HG02642 (cell line): ENCODE results near the gene BRSK2.
"Not testable (repeated sequence)": the region's sequence is repeated elsewhere in the genome, so short reads cannot be mapped to it uniquely, and the experiment has no call there.

ENCODE experiments used
- ATAC-seq: cut with Tn5 transposase; IDR thresholded peaks from one replicate; pipeline ENCODE4 v1.9.1; 2021; ENCODE audit warnings: mild to moderate bottlenecking; ENCODE audit not compliant: unreplicated experiment, poor library complexity

The BRSK2 gene

DNA sequence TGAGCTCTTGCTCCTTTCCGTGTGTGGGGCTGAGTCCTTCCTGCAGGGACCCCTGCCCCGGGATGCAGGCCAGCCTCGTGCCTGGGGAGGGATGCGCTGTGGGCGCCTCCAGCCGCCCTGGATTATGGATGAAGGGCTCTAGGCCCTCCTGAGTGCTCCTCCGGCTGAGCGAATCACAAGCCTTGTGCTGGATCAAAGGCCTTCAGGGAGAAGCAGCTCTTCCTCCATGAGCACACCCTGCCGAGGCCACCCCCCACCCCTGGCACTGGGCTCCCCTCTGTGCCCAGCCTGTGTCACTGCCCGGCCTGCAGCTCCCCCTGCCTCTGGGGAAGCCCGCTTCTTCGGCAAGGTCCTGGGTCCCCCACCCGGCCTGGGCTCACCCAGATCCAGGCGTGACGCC, 43.8 kb downstream of the BRSK2 start:
- no peak for ATAC-seq

DNA sequence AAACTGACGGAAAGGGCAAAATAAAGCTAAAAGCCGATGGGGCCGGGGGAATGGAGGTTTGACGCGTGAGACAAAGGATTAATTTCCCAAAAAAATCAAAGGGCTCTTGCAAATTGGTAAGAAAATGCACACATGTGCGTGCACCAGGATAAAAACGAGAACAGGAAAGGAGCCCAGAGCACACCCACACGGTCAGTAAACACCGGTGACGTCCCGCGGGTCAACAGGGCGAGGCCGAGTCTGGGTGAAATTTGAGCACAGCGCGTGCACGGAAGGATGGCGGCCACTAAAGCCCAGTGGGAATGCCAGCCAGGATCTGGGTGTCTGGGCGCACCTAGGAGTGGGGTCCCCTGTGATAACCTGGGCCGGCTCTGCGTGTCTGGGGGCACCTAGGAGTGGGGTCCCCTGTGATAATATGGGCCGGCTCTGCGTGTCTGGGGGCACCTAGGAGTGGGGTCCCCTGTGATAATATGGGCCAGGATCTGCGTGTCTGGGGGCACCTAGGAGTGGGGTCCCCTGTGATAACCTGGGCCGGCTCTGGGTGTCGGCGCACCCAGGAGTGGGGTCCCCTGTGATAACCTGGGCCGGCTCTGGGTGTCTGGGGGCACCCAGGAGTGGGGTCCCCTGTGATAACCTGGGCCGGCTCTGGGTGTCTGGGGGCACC, 44.4 kb downstream of the BRSK2 start:
- no peak for ATAC-seq

DNA sequence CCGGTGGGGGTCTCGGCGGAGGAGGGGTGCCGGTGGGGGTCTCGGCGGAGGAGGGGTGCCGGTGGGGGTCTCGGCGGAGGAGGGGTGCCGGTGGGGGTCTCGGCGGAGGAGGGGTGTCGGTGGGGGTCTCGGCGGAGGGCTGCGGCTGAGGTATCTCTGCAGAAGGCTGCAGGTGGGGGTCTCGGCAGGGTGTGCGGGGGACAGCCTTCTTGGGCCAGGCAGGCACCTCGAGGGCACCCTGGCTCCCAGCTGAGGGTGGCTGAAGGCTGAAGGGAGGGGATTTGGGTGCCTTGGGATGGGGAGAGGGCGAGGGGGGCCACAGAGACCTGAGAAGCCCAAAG, 45.7 kb downstream of the BRSK2 start:
- ATAC-seq: not testable (repeated sequence)

DNA sequence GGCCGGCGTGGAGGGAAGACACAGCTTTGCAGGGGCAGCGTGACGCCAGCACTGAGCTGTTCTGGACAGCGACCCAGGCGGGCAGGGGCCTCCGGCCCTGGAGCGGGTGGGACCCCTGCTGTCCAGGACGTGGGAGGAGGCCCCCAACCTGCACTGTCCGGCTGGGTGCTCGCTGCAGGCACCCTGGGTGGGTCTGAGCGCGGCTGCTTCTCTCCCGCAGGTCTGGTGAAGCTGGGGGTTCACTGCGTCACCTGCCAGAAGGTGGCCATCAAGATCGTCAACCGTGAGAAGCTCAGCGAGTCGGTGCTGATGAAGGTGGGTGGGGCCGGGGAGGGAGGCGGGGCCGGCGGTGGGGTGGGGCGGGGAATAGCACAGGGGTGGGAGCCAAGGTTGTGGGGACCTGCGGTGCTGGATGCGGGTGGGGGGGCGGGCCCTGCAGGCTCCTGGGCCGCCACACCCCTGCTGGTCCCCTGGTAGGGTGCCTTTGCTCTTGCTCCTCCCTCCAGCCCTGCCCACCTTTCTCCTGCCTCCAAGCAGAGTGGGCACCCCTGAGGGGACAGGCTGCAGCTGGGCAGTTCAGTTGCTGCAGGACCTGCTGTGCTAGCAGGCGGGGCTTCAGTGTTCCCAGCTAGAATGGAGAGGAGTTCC, 46.2 kb downstream of the BRSK2 start:
- no peak for ATAC-seq

DNA sequence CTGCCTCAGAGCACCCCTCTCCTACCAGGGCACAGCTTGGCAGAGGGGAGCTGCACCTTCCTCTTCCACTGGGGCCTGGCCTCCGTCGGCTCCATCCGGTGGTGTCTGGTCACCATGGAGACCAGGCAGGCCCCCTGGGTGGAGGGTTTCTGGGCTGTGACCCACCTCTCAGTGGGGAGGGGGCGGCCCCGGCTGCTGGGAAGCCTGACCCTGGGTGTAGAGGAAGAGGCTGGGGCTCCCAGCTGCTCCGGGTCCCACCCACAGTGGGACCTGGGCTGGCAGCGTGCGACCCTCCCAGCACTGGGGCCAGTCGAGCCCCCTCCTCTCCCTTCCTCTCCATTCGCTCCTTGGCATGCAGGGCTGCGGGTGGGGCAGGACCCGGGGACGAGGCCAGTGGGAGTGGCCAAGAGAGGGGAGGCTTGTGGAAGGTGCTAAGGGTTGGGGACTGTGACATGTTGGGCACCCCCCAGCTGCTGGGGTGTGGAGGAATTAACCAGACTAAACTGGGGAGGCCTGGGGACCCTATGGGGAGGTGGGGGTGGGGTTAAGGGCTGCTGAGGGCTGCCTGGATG, 46.8 kb downstream of the BRSK2 start:
- ATAC-seq: no peak

DNA sequence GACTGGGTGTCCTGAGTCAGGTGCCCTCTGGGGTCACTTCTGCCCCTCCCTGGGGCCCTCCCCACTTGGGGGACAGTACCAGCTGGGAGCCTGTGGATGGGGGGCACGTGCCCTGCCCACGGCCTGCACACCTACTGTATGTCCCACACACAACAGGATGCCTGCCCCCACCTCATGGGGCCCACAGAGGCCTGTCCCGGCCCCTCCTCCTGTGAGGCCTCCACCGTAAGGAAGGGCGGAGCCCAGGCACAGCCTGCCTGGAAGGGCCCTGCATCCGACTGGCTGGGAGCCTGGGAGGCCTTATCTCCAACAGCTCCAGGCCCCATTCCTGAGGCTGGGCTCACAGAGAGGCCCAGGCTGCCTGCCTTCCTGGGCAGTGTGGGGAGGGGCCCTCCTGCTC, 47.8 kb downstream of the BRSK2 start:
- no peak for ATAC-seq

DNA sequence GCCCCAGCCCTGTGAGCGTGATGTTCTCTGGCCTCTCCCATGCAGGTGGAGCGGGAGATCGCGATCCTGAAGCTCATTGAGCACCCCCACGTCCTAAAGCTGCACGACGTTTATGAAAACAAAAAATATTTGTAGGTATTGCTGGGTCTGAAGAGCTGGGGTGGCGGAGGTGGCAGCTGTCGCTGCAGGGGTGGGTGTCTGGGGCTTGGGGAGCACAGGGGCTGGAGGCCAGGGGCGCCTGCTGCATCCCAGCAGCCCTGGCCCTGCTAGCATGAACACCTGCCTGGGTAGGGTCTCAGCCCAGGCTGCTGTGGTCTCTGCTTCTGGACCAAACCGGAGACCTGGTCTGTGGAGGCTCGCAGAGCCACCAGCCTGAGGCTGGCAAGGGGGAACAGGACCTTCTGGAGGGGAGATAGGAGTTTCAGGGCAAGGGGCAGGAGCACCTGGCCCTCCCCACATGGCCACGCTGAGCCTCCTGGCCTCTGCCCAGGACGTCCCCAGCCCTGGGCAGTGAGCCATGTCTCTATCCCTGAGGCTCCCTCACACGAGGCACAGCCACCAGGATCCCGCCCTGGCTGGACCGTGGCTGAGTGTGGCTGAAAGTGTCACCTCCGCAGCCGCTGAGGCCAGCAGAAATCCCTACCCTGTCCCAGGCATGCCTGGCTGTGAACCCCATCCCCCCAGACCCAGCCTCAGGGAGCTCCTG, 48.7 kb downstream of the BRSK2 start:
- no peak for ATAC-seq

DNA sequence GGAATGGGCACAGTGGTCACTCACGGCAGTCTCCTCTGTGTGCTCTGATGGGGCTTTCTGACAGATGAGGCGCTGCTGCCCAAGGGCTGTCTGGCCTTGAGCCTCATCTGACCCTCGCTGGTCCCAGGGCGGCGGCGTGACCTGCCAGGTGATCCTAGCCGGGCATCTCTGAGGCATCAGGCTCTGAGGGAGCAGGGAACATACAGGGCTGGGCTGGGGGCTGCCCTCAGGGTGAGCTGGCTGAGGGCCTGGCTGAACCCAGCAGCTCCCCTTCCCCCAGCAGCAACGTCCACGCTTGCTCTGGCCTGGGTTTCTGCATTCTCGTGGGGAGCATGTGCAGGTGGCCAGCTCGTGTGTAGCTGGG, 49.2 kb downstream of the BRSK2 start:
- no peak for ATAC-seq

DNA sequence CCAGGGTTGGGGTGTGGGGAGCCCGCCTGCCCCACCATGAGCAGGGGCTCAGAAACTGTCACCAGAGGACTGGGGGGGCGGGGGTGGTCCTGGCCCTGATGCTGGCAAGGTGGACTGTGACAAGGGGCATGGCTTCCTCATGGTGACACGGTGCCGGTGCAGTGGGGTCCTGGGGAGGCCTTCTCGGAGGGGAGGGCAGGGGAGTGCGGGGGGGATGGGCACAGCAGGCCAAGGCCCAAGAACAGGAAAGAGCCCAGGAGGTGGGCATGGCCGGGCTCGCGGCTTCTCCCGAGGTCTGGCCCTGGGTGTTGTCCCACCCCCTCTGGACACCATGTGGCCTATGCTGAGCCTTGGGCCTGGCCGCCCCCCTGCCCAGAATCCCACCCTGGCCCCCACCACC, 49.6 kb downstream of the BRSK2 start:
- ATAC-seq: no peak

DNA sequence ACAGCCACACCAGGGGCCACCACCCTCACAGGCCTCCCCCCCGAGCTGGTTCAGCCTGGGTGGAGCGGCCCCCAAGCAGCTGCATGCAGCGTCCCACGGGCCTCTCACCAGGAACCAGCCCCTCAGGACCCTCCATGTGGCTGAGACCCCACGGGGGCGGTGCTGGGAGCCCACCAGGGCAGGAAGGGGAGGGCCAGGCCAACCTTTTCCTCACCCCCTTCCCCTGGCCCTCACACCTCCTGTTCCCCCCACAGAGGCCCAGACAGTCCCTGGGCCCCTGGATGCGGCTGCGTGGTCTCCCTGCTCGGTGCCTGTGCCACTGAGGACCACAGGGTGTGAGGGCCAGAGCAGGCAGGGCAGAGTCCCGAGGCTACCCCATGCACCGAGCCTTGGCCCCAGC, 50.3 kb downstream of the BRSK2 start:
- no peak for ATAC-seq

DNA sequence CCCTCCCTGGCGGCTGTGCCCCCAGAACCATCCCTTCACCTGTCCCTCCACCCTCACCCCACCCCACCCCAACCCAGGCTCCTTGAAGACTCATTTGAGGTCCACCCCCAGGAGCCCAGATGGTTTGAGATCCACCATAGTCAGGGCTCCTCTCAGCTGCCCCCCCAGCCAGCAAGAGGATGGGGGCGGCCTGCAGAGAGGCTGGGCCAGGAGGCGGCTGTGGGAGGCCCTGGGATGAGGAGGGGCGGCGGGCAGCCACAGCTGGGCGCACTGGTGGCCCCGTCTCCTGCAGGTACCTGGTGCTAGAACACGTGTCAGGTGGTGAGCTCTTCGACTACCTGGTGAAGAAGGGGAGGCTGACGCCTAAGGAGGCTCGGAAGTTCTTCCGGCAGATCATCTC, 50.8 kb downstream of the BRSK2 start:
- ATAC-seq: no peak

DNA sequence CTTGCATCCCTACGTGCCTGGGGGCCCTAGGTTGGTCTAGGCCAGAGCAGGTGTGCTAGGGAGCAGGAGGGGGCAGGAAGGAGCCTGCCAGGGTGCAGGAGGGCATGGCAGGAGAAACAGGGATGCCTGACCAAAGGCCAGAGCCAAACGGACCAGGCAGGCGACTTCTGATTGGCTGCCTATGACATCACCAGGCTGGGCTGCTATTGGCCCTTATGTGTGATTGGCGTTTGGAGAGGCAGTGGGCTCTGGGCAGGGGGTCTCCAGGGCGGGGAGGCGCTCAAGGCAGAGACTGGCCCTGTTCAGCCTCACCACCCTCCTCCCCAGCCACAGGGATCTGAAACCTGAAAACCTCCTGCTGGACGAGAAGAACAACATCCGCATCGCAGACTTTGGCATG, 52.4 kb downstream of the BRSK2 start:
- no peak for ATAC-seq

DNA sequence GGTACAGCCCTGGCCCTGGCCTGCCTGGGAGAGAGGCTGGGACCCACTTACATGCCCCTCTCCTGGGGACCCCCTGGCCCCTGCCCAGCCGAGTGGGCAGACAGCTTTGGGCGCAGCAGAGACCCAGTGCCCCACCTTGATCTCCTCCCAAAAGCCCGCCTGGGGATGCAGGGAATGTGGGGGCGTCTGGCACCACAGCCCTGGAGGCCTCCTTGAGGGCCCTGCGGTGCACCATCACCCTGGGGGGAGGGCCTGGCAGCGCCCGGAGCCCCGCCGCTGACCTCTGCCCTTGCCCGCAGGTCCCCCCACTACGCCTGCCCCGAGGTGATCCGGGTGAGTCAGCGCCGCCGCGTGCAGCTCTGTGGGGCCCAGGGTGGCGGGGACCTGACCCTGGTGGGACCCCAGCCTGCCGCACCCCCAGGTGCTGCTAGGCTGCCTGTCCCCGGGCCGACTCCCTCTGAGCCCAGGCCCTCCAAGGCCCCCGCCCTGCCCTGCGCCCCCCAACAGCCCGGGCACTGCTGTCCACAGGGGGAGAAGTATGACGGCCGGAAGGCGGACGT, 53.2 kb downstream of the BRSK2 start:
- ATAC-seq: no peak

DNA sequence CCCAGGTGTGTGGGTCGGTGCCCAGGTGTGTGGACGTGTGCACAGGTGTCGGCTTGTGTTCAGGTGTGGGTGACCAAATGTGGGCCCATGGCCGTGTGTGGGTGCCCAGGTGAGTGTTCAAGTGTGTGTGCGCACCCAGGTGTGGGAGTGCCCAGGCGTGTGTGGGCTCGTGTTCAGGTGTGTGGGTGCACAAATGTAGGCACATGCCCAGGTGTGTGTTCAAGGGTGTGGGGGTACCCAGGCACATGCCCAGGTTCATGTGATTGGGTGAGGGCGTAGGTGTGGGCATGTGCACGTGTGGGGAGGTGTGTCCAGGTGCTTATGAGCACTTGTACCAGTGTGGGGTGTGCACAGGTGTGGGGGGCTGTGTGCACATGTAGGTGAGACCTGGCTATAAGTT, 54.0 kb downstream of the BRSK2 start:
- no peak for ATAC-seq

DNA sequence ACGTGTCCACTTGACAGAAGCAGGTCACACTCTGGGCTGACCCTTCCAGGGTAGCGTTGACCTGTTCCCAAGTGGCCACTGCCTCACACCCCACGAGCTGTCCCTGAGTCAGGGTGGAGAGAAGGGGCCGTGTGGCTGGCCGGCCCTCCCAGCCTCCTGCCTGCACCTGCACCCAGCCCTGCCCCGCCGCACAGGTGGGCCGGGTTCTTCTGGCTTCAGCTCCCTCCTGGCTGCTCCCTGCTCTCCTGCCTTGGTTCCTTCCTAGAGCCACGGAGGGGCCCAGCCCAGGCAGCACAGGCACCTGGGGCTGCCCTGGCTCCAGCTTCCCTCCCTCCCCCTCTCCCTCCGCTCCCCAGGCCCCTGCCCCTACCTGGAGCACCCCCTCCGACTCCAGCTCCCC, 54.6 kb downstream of the BRSK2 start:
- ATAC-seq: no peak

DNA sequence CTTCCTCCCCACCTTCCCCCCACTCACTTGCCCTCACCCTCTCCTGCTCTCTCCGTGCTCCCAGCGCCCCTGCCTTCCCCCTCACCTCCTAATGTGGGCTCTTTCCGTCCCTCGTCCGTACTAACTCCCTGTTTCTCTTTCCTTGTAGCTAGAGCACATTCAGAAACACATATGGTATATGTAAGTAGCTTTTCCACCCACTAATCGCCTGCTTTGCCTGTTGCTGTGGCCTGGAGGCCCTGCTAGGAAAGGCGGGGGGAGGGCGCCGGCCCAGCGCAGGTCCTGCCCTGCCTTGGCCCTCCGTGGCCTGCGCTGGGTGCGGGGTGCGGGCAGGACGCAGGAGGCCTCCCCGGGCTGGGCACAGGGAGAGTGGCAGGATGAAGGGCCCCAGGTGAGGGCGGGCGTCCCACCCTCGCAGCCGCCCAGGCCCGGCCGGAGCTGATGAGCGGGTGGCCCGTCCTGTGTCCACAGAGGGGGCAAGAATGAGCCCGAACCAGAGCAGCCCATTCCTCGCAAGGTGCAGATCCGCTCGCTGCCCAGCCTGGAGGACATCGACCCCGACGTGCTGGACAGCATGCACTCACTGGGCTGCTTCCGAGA, 55.2 kb downstream of the BRSK2 start:
- ATAC-seq: no peak

DNA sequence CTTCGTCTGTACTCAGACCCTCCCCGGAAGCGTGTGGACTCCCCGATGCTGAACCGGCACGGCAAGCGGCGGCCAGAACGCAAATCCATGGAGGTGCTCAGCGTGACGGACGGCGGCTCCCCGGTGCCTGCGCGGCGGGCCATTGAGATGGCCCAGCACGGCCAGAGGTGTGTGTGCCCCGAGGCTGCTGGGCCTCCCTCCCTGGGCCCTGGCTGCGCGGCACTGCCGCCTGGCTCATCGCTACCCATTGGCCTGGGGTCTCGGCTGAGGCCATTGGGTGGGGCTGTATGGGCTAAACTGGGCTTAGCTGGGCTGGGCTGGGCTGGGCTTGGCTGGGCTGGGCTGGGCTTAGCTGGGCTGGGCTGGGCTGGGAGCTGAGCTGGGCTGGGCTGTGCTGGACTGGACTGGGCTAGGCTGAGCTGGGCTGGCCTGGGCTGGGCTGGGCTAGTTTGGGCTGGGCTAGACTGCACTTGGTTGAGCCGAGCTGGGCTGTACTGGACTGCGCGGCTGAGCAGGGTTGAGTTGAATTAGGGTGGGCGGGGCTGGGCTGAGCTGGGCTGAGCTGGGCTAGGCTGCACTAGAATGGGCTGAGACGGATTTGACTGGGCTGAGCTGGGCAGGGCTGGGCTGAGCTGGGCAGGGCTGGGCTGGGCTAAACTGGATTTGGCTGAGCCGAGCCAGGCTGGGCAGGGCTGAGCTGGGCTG, 56.2 kb downstream of the BRSK2 start:
- no peak for ATAC-seq

DNA sequence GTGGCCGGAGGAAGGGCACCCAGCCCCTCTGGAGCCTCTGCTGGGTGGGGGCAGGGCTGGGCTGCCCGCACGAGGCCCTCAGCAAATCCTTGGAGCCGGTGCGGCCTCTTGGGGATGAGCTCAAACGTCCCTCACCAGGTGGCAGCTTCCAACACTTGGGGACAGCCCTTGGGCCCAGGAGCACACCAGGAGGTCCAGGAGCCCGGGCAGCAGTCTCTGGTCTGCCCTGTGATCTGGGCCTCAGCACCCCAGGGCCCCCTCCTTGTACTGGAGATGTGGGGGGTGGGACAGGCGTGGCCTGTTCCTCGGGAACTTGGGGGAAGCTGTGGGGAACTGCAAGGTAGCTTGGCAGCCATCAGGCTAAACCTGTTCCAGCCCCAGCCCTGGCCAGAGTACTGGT, 56.9 kb downstream of the BRSK2 start:
- ATAC-seq: no peak

DNA sequence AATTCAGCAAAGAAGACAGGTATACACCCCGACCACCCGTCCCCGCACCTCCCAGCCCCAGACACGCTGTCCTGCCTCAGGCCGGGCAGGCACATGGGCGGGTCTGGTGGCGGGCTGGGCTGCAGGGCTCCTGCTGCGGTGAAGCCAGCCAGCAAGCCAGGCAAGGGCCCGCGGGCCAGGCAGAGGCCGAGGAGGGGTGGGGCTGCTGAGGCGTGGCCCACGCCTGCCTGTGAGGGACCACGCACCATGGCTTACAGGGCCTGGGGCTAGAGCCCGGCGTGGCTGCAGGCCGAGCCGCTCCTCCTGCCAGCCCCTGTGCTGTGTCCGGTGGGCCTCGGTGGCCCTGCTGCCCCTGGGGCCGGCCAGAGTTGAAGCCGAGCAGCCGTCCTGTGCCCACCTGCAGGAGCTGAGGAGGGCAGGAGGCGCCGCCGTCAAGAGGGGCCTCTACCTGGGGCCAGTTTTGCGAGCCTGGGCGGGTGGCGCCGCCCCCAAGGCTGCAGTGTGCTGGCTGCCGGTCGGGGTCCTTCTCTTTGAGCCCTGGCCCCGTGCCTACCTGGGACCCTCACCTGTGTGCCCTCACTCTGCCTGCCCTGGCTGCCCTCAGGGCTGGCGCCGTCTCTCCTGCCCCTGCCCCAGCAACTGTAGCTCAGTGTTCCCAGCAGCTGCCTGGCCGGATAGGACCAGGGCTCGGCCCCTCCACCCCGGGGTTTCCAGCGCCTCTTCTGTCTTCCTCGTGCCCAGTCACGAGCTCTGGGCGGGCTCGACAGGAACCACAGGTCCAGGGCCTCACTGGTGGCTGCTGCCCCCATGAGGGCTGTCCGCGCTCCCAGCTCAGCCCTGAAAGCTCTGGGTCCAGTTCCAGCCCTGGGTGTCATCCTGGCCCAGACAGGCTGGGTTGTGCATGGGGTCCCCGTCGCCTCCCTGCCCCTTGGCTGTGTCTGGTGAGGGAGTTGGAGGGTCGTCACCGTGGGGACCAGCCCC, 58.4 kb downstream of the BRSK2 start:
- ATAC-seq: no peak
